NT2/D1 (cell line): Measurements from ENCODE around the gene MGAT5B.
"Not testable (repeated sequence)": the region's sequence is repeated elsewhere in the genome, so short reads cannot be mapped to it uniquely, and the experiment has no call there.

Source experiments
- DNase-seq: peaks from one replicate; pipeline ENCODE4 v3.0.0-alpha.2; 2011; ENCODE audit warnings: low read depth, low spot score
- H3K27me3 ChIP-seq: 2 replicates; pipeline ENCODE4 v1.6.0; 2011; ENCODE audit warnings: mild to moderate bottlenecking; ENCODE audit not compliant: insufficient read length, insufficient read depth
- H3K36me3 ChIP-seq: 2 replicates; pipeline ENCODE4 v1.6.1; 2011; ENCODE audit warnings: mild to moderate bottlenecking, low read length, mixed read lengths; ENCODE audit not compliant: insufficient read depth, insufficient read length
- H3K4me1 ChIP-seq: 2 replicates; pipeline ENCODE4 v1.5.1; 2011; ENCODE audit not compliant: insufficient read depth, insufficient read length
- H3K4me3 ChIP-seq: 2 replicates; pipeline ENCODE4 v1.5.1; 2011; ENCODE audit warnings: low read depth; ENCODE audit not compliant: insufficient read length
- H3K9ac ChIP-seq: 2 replicates; pipeline ENCODE4 v1.6.0; 2011; ENCODE audit warnings: low read depth; ENCODE audit not compliant: insufficient read length
- H3K9me3 ChIP-seq: 2 replicates; pipeline ENCODE4 v1.5.1; 2011; ENCODE audit warnings: mild to moderate bottlenecking, low read length; ENCODE audit not compliant: insufficient read depth
- SUZ12 ChIP-seq: IDR thresholded peaks from 2 replicates; pipeline ENCODE4 v1.6.1; 2011; ENCODE audit not compliant: insufficient read length, insufficient read depth; ENCODE audit errors: extremely low read depth
- YY1 ChIP-seq: IDR thresholded peaks from 2 replicates; pipeline ENCODE4 v1.6.1; 2011; ENCODE audit not compliant: insufficient read length, insufficient read depth
- ZNF274 ChIP-seq: IDR thresholded peaks from 2 replicates; pipeline ENCODE4 v1.6.1; 2011; ENCODE audit warnings: mild to moderate bottlenecking, low read depth, low read length

The MGAT5B gene

DNA sequence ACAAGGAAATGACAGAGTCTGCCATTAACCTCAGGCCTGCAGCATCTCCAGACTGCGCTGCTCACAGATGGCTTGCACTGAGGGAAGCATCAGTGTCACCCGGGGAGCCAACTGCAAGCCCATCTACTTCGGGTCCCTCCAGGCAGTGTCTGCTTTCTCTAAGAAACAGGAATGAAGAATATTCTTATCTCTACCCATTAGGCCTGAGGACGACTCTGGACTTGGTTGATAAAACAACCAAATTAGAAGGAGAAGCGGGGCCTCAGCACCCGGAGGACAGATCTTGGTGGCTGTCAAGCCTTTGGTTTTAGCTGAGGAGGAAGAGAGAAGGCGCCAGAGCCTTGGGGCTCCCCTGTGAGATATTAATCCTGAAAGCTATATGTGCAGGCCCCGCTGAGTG is 19.5 kb upstream of the MGAT5B start:
- Histone ChIP-seq H3K9ac (no peak overlapping the region), H3K9me3 (no peaks in the 10 kb centered on the region)

DNA sequence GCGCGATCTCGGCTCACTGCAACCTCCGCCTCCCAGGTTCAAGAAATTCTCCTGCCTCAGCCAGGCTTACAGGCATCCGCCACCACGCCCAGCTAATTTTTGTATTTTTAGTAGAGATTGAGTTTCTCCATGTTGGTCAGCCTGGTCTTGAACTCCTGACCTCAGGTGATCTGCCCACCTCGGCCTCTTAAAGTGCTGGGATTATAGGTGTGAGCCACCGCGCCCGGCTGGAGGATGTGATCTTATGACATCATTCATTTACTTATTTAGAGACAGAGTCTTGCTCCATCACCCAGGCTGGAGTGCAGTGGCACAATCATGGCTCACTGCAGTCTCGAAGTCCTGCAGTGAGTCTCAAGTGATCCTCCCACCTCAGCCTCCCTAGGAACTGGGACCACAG is 19.0 kb upstream of the MGAT5B start:
- not testable (repeated sequence) for DNase-seq, H3K4me3 ChIP-seq, H3K9ac ChIP-seq, H3K27me3 ChIP-seq, H3K4me1 ChIP-seq, H3K9me3 ChIP-seq, H3K36me3 ChIP-seq

More for the DNA sequence above, 19.5 kb upstream of the MGAT5B start:
- H3K36me3 ChIP-seq, result no peaks in the 10 kb centered on the region
- H3K4me3 ChIP-seq, result no peak overlapping the region
- TF ChIP-seq SUZ12, result no peak
- TF ChIP-seq YY1, result no peak
- no peak for TF ChIP-seq ZNF274
- H3K27me3 ChIP-seq, result no peaks in the 10 kb centered on the region
- DNase-seq, result no peak
- H3K4me1 ChIP-seq, result peaks cover 11% of the 10 kb centered on the region

DNA sequence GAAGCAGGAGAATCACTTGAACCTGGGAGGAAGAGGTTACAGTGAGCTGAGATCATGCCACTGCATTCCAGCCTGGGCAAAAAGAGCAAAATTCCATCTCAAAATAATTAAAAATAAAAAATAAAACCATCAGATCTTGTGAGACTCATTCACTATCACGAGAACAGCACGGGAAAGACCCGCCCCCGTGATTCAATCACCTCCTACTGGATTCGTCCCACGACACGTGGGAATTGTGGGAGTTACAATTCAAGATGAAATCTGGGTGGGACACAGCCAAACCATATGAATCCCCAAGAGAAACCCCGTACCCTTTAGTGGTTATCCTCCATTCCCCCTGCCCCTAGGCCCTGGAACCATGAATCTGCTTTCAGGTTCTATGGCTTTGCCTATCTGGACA is 15.4 kb upstream of the MGAT5B start:
- no peak for DNase-seq
- TF ChIP-seq SUZ12 (no peak), ZNF274 (no peak), YY1 (no peak)
- Histone ChIP-seq H3K4me3 (no peak overlapping the region), H3K36me3 (no peaks in the 10 kb centered on the region), H3K9ac (no peak overlapping the region), H3K9me3 (no peaks in the 10 kb centered on the region), H3K4me1 (no peaks in the 10 kb centered on the region), H3K27me3 (peaks cover 2% of the 10 kb centered on the region)

DNA sequence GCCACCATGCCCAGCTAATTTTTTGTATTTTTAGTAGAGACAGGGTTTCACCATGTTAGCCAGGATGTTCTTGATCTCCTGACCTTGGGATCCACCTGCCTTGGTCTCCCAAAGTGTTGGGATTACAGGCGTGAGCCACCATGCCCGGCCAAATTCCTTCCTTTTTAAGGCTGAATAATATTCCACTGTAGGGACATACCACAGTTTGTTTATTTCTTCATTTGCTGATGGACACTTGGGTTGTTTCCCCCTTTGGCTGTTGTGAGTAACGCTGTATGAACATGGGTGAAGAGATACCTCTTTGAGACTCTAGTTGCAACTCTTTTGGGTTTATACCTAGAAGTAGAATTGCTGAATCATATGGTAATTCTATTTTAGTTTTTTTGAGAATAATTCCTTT is 13.1 kb upstream of the MGAT5B start:
- no peak overlapping the region for H3K4me3 ChIP-seq
- no peaks in the 10 kb centered on the region for H3K36me3 ChIP-seq
- H3K27me3 ChIP-seq, result peaks cover 2% of the 10 kb centered on the region
- no peak for TF ChIP-seq YY1
- no peak for TF ChIP-seq ZNF274
- TF ChIP-seq SUZ12, result no peak
- no peak for DNase-seq
- no peaks in the 10 kb centered on the region for H3K9me3 ChIP-seq
- H3K9ac ChIP-seq, result no peak overlapping the region
- no peaks in the 10 kb centered on the region for H3K4me1 ChIP-seq

DNA sequence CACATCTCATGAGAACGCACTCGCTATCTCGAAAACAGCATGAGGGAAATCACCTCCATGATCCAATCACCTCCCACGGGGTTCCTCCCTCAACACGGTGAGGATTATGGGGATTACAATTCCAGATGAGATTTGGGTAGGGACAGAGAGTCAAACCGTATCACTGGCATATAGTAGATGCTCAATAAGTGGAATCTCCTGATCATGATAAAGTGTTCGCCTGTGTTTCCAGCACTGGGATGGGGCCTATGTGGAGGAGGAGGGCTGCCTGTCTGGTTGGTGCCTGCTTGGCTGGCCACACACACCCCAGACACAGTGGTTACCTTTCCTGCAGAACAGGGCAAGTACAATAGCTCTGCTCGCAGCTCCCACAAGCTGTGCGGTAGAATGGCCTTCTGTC is 6.1 kb upstream of the MGAT5B start:
- Histone ChIP-seq H3K36me3 (no peaks in the 10 kb centered on the region), H3K9me3 (no peaks in the 10 kb centered on the region), H3K4me3 (no peak overlapping the region), H3K27me3 (peaks cover 3% of the 10 kb centered on the region), H3K9ac (no peak overlapping the region), H3K4me1 (peaks cover 7% of the 10 kb centered on the region)
- TF ChIP-seq ZNF274, result no peak
- TF ChIP-seq YY1, result no peak
- TF ChIP-seq SUZ12, result no peak
- no peak for DNase-seq

DNA sequence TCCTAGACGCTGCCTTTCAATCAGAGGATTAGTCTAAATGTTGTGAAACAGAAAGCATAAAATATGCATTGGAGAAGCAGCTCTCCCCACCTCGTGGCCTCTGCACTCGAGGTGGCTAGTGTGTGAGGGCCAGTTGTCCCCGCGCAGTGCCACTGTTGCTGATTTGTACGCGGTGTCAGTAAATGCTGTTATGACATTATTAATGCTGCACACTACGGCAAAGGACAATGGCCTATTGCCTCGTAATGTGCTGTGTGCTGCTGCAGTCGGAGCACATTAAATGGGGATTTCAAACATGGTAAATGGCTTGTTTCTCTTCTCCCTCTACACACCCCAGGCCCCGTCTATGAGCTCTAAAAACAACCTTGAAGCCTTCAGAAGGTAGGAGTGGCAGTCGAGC is 5.7 kb upstream of the MGAT5B start:
- no peak for TF ChIP-seq SUZ12
- TF ChIP-seq ZNF274, result no peak
- no peak for TF ChIP-seq YY1
- Histone ChIP-seq H3K36me3 (no peaks in the 10 kb centered on the region), H3K4me3 (no peak overlapping the region), H3K27me3 (peaks cover 3% of the 10 kb centered on the region), H3K4me1 (peaks cover 11% of the 10 kb centered on the region), H3K9me3 (no peaks in the 10 kb centered on the region), H3K9ac (no peak overlapping the region)
- DNase-seq, result no peak

DNA sequence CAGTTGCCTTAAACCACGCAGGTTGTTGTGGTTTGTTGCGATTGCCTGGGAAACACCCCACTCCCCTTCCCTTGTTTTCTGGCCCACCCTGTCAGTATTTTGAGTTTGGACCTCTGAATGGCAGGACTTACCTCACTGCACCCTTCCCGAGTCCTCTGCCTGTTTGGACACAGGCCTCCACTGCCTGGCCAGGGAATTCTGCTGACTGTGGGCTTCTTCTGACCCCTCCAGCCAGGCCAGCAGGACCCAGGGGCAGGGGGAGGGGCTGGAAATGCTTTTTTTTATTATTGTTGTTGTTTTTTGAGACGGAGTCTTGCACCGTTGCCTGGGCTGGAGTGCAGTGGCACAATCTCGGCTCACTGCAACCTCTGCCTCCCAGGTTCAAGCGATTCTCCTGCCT is 4.2 kb upstream of the MGAT5B start:
- H3K27me3 ChIP-seq, result peaks cover 7% of the 10 kb centered on the region
- TF ChIP-seq SUZ12 (no peak), YY1 (no peak), ZNF274 (no peak)
- H3K36me3 ChIP-seq, result no peaks in the 10 kb centered on the region
- no peak for DNase-seq
- H3K9ac ChIP-seq, result no peak overlapping the region
- no peaks in the 10 kb centered on the region for H3K9me3 ChIP-seq
- no peak overlapping the region for H3K4me3 ChIP-seq
- H3K4me1 ChIP-seq, result peaks cover 16% of the 10 kb centered on the region

DNA sequence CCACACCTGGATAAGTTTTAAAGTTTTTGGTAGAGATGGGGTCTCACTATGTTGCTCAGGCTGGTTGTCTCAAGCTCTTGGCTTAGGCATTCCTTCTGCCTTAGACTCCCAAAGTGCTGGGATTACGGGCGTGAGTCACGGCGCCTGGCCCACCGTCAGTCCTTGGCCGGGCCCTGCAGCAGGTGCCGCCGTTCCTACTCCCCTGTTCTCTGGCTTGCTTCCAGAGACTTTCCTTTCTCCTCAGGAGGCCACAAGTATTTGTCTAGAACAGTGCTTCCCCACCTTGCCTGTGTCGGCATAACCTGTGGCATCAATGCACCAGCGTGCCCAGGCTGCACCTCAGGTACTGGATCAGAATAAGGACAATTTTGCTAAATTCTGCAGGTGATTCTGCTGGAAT is 3.0 kb upstream of the MGAT5B start:
- TF ChIP-seq SUZ12 (no peak), YY1 (no peak), ZNF274 (no peak)
- peaks cover 14% of the 10 kb centered on the region for H3K27me3 ChIP-seq
- peaks cover 16% of the 10 kb centered on the region for H3K4me1 ChIP-seq
- no peaks in the 10 kb centered on the region for H3K9me3 ChIP-seq
- H3K9ac ChIP-seq, result no peak overlapping the region
- H3K4me3 ChIP-seq, result no peak overlapping the region
- DNase-seq, result no peak
- no peaks in the 10 kb centered on the region for H3K36me3 ChIP-seq
